Endothelial cell of umbilical vein (primary cell): ENCODE measurements around the gene MRFAP1.

ENCODE experiments used
- CTCF ChIP-seq, 2 donors: IDR thresholded peaks; 1 replicate in 1 of 2; 2 replicates in 1 of 2; pipeline ENCODE4 v1.5.1; 2011; ENCODE audit warnings: low read length in 2 of 2, mild to moderate bottlenecking in 2 of 2, moderate library complexity in 2 of 2, control low read depth in 1 of 2, inconsistent platforms in 1 of 2, low read depth in 1 of 2; ENCODE audit not compliant: insufficient read depth in 1 of 2; ENCODE audit errors: extremely low read depth in 1 of 2
- EZH2 ChIP-seq: IDR thresholded peaks from 2 replicates; pipeline ENCODE4 v1.6.1; 2012; ENCODE audit warnings: borderline replicate concordance, low read depth, mild to moderate bottlenecking, moderate library complexity, low read length, inconsistent platforms; ENCODE audit not compliant: severe bottlenecking
- POLR2AphosphoS5 ChIP-seq: IDR thresholded peaks from 2 replicates; pipeline ENCODE4 v1.6.1; 2012; ENCODE audit warnings: low read depth, mild to moderate bottlenecking, control low read depth, low read length, moderate library complexity; ENCODE audit not compliant: insufficient read depth

GRCh38 chr4:6613676-6614651 is 26.5 kb upstream of the MRFAP1 start:
- no peak for TF ChIP-seq POLR2AphosphoS5
- TF ChIP-seq CTCF (IDR thresholded peaks at IDR 0.05; ENCODE audit: extremely low read depth in 1 of 2, insufficient read depth in 1 of 2, low read depth in 1 of 2, low read length in 2 of 2), result no peak
- no peak for TF ChIP-seq EZH2
